GM12878 (cell line): ENCODE measurements around the gene SHQ1. TPM values are rescaled to one million over a fixed set of nuclear protein-coding genes. Genes with fewer than 3 reads are reported as not detected.

Experiments used
- ATAC-seq: fragments of 200-7000 bp; cut with Tn5 transposase; 3 replicates; pipeline ENCODE4 v1.9.1; 2020; ENCODE audit warnings: mild to moderate bottlenecking, moderate library complexity
- BruUV-seq: library from RNA; stranded (reverse); fragments of 400-500 nt; replicated peaks from 2 replicates; lab custom pipeline; 2021; lab: Mats Ljungman, UMichigan
- CTCF ChIA-PET: fragments of 300-600 bp; sonication (Branson Sonifier 250); formaldehyde crosslinking; extraction: SDS; loops from one replicate; lab custom pipeline; 2021; ENCODE audit warnings: inconsistent platforms; lab: Yijun Ruan, JAX
- POLR2A ChIA-PET: fragments of 350-600 bp; formaldehyde crosslinking; extraction: SDS; loops from one replicate; lab custom pipeline; 2021; ENCODE audit warnings: inconsistent platforms; lab: Charles Lee
- RAD21 ChIA-PET: fragments of 300-600 bp; sonication (Branson Sonifier 250); formaldehyde crosslinking; loops from one replicate; lab custom pipeline; 2023; ENCODE audit warnings: antibody characterized with exemption; ENCODE audit not compliant: unreplicated experiment; lab: Charles Lee
- SMC1A ChIA-PET: fragments of 300-600 bp; sonication (Branson Sonifier 250); formaldehyde crosslinking; loops from one replicate; lab custom pipeline; 2023; ENCODE audit not compliant: unreplicated experiment, uncharacterized antibody; lab: Charles Lee
- DNase-seq: peaks from one replicate; pipeline ENCODE4 v3.0.0-alpha.2; 2011; ENCODE audit warnings: low read depth, low spot score
- FAIRE-seq: peaks from 3 replicates; lab custom pipeline; 2011; peaks lifted over from hg19 to GRCh38; lab: Jason Lieb, UNC
- H2AFZ ChIP-seq: 2 replicates; pipeline ENCODE4 v1.6.0; 2011; ENCODE audit warnings: low read depth, low read length, control low read depth; ENCODE audit not compliant: control insufficient read depth
- H3K27ac ChIP-seq: 2 replicates; pipeline ENCODE4 v1.5.1; 2011; ENCODE audit warnings: control low read depth; ENCODE audit not compliant: control insufficient read depth, insufficient read depth
- H3K27me3 ChIP-seq, 2 experiments: replicated peaks in 1 of 2; 2 replicates each; pipeline versions ENCODE4 v1.6.0 to v1.6.1; 2011; ENCODE audit warnings: low read length in 1 of 2; ENCODE audit not compliant: control insufficient read depth in 2 of 2, insufficient read depth in 2 of 2
- H3K36me3 ChIP-seq, 2 experiments: 2 replicates each; pipeline ENCODE4 v1.5.1; 2011; ENCODE audit warnings: low read length in 1 of 2; ENCODE audit not compliant: control insufficient read depth in 2 of 2, insufficient read depth in 2 of 2
- H3K4me1 ChIP-seq: 2 replicates; pipeline ENCODE4 v1.6.1; 2011; ENCODE audit warnings: mild to moderate bottlenecking, low read length, moderate library complexity, mixed read lengths; ENCODE audit not compliant: control insufficient read depth, insufficient read depth
- H3K4me2 ChIP-seq: 2 replicates; pipeline ENCODE4 v1.6.0; 2011; ENCODE audit warnings: control low read depth; ENCODE audit not compliant: control insufficient read depth, insufficient read depth
- H3K4me3 ChIP-seq: fragments of 200-600 bp; sonication (generic); 2 replicates; pipeline ENCODE4 v1.5.1; 2016
- H3K79me2 ChIP-seq: 2 replicates; pipeline ENCODE4 v1.6.0; 2011; ENCODE audit warnings: low read length; ENCODE audit not compliant: control insufficient read depth, insufficient read depth
- H3K9ac ChIP-seq: 2 replicates; pipeline ENCODE4 v1.8.0; 2011; ENCODE audit warnings: low read length, control low read depth, mixed read lengths; ENCODE audit not compliant: control insufficient read depth, insufficient read depth
- H3K9me3 ChIP-seq: replicated peaks from 3 replicates; pipeline ENCODE4 v1.5.1; 2011; ENCODE audit warnings: mild to moderate bottlenecking, low read length; ENCODE audit not compliant: control insufficient read depth, insufficient read depth
- H4K20me1 ChIP-seq: 2 replicates; pipeline ENCODE4 v1.6.0; 2011; ENCODE audit not compliant: control insufficient read depth, insufficient read depth
- RAD21 ChIP-seq: IDR thresholded peaks from 2 replicates; pipeline ENCODE4 v1.6.1; 2011; ENCODE audit warnings: mild to moderate bottlenecking, low read depth, low read length, moderate library complexity; ENCODE audit not compliant: insufficient read depth
- WGBS: methylation state at CpG from one replicate; pipeline ENCODE4 v1.1.6; 2016; ENCODE audit warnings: low lambda C conversion rate; ENCODE audit not compliant: insufficient replicate concordance, insufficient coverage; ENCODE audit errors: missing lambda C conversion rate; 5-methylcytosine and 5-hydroxymethylcytosine counted together
- in situ Hi-C: fragments of 300-500 bp; cut with MboI; formaldehyde crosslinking; loops from 9 replicates; pipeline ENCODE4 v1.14.3; 2018; ENCODE audit warnings: mixed read lengths
- intact Hi-C: fragments of 100-400 bp; cut with micrococcal nuclease; formaldehyde crosslinking; loops from one replicate; pipeline ENCODE4 v1.14.2; 2022; ENCODE audit not compliant: unreplicated experiment
- polyA plus RNA-seq, 11 experiments: library from polyadenylated mRNA; depleted of rRNA in 4 of 11; unstranded in 6 of 11; stranded (reverse) in 5 of 11; fragments of >200 nt; fragmentation: Nextera tagmentation in 4 of 11; fragmentation: Illumina TruSeq in 1 of 11; extraction: Ambion mirVana in 4 of 11; extraction: Trizol in 1 of 11; gene quantifications; 1 replicate in 1 of 11; 2 replicates in 10 of 11; pipeline versions ENCODE4 v1.2.1 to v1.2.3, GENCODE V29; 2011 to 2016; ENCODE audit warnings: inconsistent platforms in 2 of 11, missing spikeins in 2 of 11, low read depth in 1 of 11
- total RNA-seq, 4 experiments: library from RNA; depleted of rRNA in 3 of 4; stranded (reverse); fragments of >200 nt in 3 of 4; fragmentation: Illumina TruSeq in 1 of 4; extraction: Trizol in 1 of 4; gene quantifications; 2 replicates each; pipeline versions ENCODE4 v1.2.1 to v1.2.3, GENCODE V29; 2013 to 2021
- TF ChIP-seq, protein P1 (sequence below): fragments of 450-650 bp; IDR thresholded peaks from 2 replicates; pipeline ENCODE4 v1.6.1; 2018; ENCODE audit warnings: borderline replicate concordance, mild to moderate bottlenecking; ENCODE audit not compliant: partially characterized antibody

SHQ1 gene
- total and polyA plus RNA-seq, 10 of the 15 experiments (the other 5 are each of a cell fraction or from before 2014, with no cell fraction given), result 12.6 to 51.7 (median 24.5) TPM

DNA sequence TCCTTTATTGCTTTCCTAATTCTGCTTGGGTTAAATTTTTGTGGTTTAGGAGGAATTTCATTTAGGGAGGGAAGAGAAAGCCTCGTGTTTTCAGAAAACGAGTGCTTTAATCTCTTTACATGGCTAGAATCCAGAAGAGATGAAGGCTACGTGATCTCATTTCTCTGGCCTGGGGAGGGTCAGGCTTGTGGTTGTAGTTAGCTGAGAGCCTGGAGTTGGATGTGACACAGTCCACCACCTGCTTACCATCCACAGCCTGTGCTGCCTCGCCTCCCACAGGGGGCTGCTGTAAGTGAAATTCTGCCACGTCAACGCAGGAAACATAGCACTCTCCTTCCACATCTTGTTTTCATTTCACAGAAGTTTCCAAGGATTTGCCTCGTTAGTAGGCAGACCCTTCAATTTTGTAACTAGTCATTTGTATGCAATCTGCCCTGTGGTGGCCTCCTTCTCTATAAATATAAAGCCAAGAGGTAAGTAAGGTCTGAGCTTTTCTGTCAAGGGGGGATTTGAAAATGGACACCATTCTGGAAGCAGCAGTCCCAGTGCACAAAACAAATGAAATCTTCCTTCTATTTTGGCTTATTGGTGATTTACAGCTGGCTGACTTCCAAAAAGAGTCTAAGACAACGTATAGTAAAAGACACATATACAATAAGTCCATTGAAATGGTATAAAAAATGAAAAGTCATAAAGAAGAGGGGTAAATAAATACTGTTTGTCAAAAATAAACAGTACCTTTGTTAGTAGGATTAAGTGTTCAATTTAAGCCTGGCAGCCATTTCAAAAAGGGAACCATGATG, 43.0 kb upstream of the SHQ1 start:
- Histone ChIP-seq H3K79me2 (no peaks in the 10 kb centered on the region), H3K9me3 (no peaks in the 10 kb centered on the region), H3K9ac (no peak overlapping the region), H3K4me1 (0 out of 2 replicates have a peak, but pooled peaks cover 5% of the 10 kb centered on the region), H3K4me3 (no peak overlapping the region), H3K4me2 (no peak overlapping the region), H3K27ac (no peak overlapping the region), H2AFZ (no peak overlapping the region), H4K20me1 (no peaks in the 10 kb centered on the region), H3K36me3 (no peaks in the 10 kb centered on the region), H3K27me3 (peaks cover 3 to 4% of the 10 kb centered on the region in 2 experiments; a peak in 3 of 4 replicates)
- no peak for ATAC-seq
- ChIA-PET RAD21 (no interaction called here), POLR2A (no interaction called here), SMC1A (no interaction called here), CTCF (interaction anchor here (2.5 to 3.0 kb wide), 2 partner anchors 8 to 40 kb away, joined by 8 to 14 read pairs; no protein-coding TSS in a partner anchor)
- BruUV-seq, result no TSS peak
- in situ Hi-C loops, result no loop called here
- WGBS, result 34% methylated on average over 8 of the region's 8 CpGs
- DNase-seq, result no peak
- intact Hi-C loops, result no loop called here
- TF ChIP-seq, protein P1, sequence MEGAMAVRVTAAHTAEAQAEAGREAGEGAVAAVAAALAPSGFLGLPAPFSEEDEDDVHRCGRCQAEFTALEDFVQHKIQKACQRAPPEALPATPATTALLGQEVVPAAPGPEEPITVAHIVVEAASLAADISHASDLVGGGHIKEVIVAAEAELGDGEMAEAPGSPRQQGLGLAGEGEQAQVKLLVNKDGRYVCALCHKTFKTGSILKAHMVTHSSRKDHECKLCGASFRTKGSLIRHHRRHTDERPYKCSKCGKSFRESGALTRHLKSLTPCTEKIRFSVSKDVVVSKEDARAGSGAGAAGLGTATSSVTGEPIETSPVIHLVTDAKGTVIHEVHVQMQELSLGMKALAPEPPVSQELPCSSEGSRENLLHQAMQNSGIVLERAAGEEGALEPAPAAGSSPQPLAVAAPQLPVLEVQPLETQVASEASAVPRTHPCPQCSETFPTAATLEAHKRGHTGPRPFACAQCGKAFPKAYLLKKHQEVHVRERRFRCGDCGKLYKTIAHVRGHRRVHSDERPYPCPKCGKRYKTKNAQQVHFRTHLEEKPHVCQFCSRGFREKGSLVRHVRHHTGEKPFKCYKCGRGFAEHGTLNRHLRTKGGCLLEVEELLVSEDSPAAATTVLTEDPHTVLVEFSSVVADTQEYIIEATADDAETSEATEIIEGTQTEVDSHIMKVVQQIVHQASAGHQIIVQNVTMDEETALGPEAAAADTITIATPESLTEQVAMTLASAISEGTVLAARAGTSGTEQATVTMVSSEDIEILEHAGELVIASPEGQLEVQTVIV, result no peak
- peak; percentile 24; the same call in 1 of the 2 replicates for TF ChIP-seq RAD21
- no peak for FAIRE-seq
